ENCODE measurements around the gene KRT40.
A peak's percentile ranks its signal among the peaks of the same experiment; 100 is the strongest.

Gene KRT40

GRCh38 chr17:40984226-40984625 lies at the start of gene KRT40:
Gene KRT40 (minus strand): TSS chr17:40984326. CDS start chr17:40984273, 53 bp downstream.
- DNase-seq (ENCODE audit: low read depth), result no peak
- no peak within 1 kb of the TSS for H3K4me3 ChIP-seq (ENCODE audit: control insufficient read depth, low read depth, low read length)
- no peak for TF ChIP-seq CTCF (IDR thresholded peaks at IDR 0.05; ENCODE audit: control insufficient read depth, insufficient read depth, low read depth, low read length, missing control alignments)

GRCh38 chr17:41029633-41030245 lies 45.6 kb upstream of the KRT40 start, which contains the start of gene KRTAP1-4:
Gene KRTAP1-4 (minus strand): TSS chr17:41030195. CDS start chr17:41030078, 117 bp downstream.
- no peak for DNase-seq (ENCODE audit: low read depth)
- TF ChIP-seq CTCF (IDR thresholded peaks at IDR 0.05; ENCODE audit: control insufficient read depth, insufficient read depth, low read depth, low read length, missing control alignments), result no peak
- no peak within 1 kb of the TSS for H3K4me3 ChIP-seq (ENCODE audit: control insufficient read depth, low read depth, low read length)

- no peak for TF ChIP-seq CTCF (IDR thresholded peaks at IDR 0.05; ENCODE audit: control insufficient read depth, insufficient read depth, low read depth, low read length, missing control alignments)
- H3K4me3 ChIP-seq (ENCODE audit: control insufficient read depth, low read depth, low read length), result peak within 1 kb of the TSS; percentile 22
- DNase-seq (ENCODE audit: low read depth), result peak; percentile 94
These were observed 42.8 kb upstream of the KRT40 start, which contains the start of gene KRTAP1-5 for GRCh38 chr17:41026715-41027471. Gene KRTAP1-5 (minus strand): TSS chr17:41027208. CDS start chr17:41027155, 53 bp downstream.

GRCh38 chr17:41024697-41025096 lies 40.6 kb upstream of the KRT40 start:
- DNase-seq (ENCODE audit: low read depth), result no peak
- H3K4me3 ChIP-seq (ENCODE audit: control insufficient read depth, low read depth, low read length), result no peak overlapping the region
- no peak for TF ChIP-seq CTCF (IDR thresholded peaks at IDR 0.05; ENCODE audit: control insufficient read depth, insufficient read depth, low read depth, low read length, missing control alignments)

- DNase-seq (ENCODE audit: low read depth), result no peak
- no peak for TF ChIP-seq CTCF (IDR thresholded peaks at IDR 0.05; ENCODE audit: control insufficient read depth, insufficient read depth, low read depth, low read length, missing control alignments)
- no peak overlapping the region for H3K4me3 ChIP-seq (ENCODE audit: control insufficient read depth, low read depth, low read length)
These were observed 36.2 kb upstream of the KRT40 start for GRCh38 chr17:41020336-41020735.

- no peak for TF ChIP-seq CTCF (IDR thresholded peaks at IDR 0.05; ENCODE audit: control insufficient read depth, insufficient read depth, low read depth, low read length, missing control alignments)
- DNase-seq (ENCODE audit: low read depth), result no peak
- H3K4me3 ChIP-seq (ENCODE audit: control insufficient read depth, low read depth, low read length), result no peak overlapping the region
These were observed 35.3 kb upstream of the KRT40 start for GRCh38 chr17:41019415-41019814.

Measured in AG09309 (cell line).